GM19025 (cell line): ENCODE results near the gene BRD7.

Experiments
- ATAC-seq: cut with Tn5 transposase; IDR thresholded peaks from one replicate; pipeline ENCODE4 v1.9.1; 2021; ENCODE audit warnings: mild to moderate bottlenecking, low read depth, moderate library complexity; ENCODE audit not compliant: unreplicated experiment

BRD7 gene

GRCh38 chr16:50275428-50276325, 93.1 kb downstream of the BRD7 start:
- ATAC-seq: no peak

GRCh38 chr16:50275098-50275415, 93.7 kb downstream of the BRD7 start:
- no peak for ATAC-seq

GRCh38 chr16:50274326-50275097, 94.3 kb downstream of the BRD7 start:
- peak; percentile 24 for ATAC-seq

- ATAC-seq: peak; percentile 62
These were observed 94.9 kb downstream of the BRD7 start for GRCh38 chr16:50273888-50274325.

- ATAC-seq: no peak
These were observed 95.5 kb downstream of the BRD7 start for GRCh38 chr16:50273382-50273690.

- no peak for ATAC-seq
These were observed 96.0 kb downstream of the BRD7 start for GRCh38 chr16:50272687-50273381.

- ATAC-seq: no peak
These were observed 96.6 kb downstream of the BRD7 start for GRCh38 chr16:50272111-50272571.

GRCh38 chr16:50271148-50272041, 97.4 kb downstream of the BRD7 start:
- ATAC-seq: no peak

GRCh38 chr16:50270510-50271147, 98.2 kb downstream of the BRD7 start:
- no peak for ATAC-seq

- no peak for ATAC-seq
These were observed 98.8 kb downstream of the BRD7 start for GRCh38 chr16:50269769-50270509.

- ATAC-seq: no peak
These were observed 99.6 kb downstream of the BRD7 start for GRCh38 chr16:50269061-50269705.

GRCh38 chr16:50268352-50268751, 100.4 kb downstream of the BRD7 start:
- no peak for ATAC-seq

- no peak for ATAC-seq
These were observed 101.1 kb downstream of the BRD7 start for GRCh38 chr16:50267651-50268050.

- no peak for ATAC-seq
These were observed 101.6 kb downstream of the BRD7 start for GRCh38 chr16:50267151-50267631.

GRCh38 chr16:50266337-50267091, 102.3 kb downstream of the BRD7 start, which contains the start of gene ADCY7:
Gene ADCY7, plus strand, starts transcription at chr16:50266551. Its CDS starts 21,629 bp downstream, at chr16:50288180.
- ATAC-seq: peak; percentile 83
